SK-N-SH treated with all-trans-retinoic acid at 6 μM for 48 hours (cell line): ENCODE data around the gene MYO1H.
"Not testable (repeated sequence)": the region's sequence is repeated elsewhere in the genome, so short reads cannot be mapped to it uniquely, and the experiment has no call there.

Experiments
- ARNTL ChIP-seq: fragments of 450-650 bp; formaldehyde crosslinking; IDR thresholded peaks from 2 replicates; pipeline ENCODE4 v1.5.0; 2020; ENCODE audit warnings: low read depth, mild to moderate bottlenecking, moderate library complexity, borderline replicate concordance
- BACH2 ChIP-seq: fragments of 250-450 bp; sonication (Bioruptor Pico); IDR thresholded peaks from 2 replicates; pipeline ENCODE4 v1.9.0; 2021; ENCODE audit warnings: mild to moderate bottlenecking, borderline replicate concordance
- GLIS3 ChIP-seq: fragments of 250-450 bp; sonication (Bioruptor Pico); IDR thresholded peaks from 2 replicates; pipeline ENCODE4 v1.5.0; 2020; ENCODE audit warnings: mild to moderate bottlenecking, moderate library complexity
- OSR1 ChIP-seq: fragments of 250-450 bp; sonication (Bioruptor Pico); IDR thresholded peaks from 2 replicates; pipeline ENCODE4 v1.8.0; 2022; ENCODE audit warnings: moderate library complexity, mild to moderate bottlenecking, inconsistent platforms
- ZC3H10 ChIP-seq: fragments of 250-450 bp; sonication (Bioruptor Pico); IDR thresholded peaks from 2 replicates; pipeline ENCODE4 v1.5.1; 2021; ENCODE audit warnings: mild to moderate bottlenecking, moderate library complexity
- TF ChIP-seq, protein P1 (sequence below): fragments of 250-450 bp; sonication (Bioruptor Pico); IDR thresholded peaks from 2 replicates; pipeline ENCODE4 v1.8.0; 2020; ENCODE audit warnings: mild to moderate bottlenecking, moderate library complexity, borderline replicate concordance

- TF ChIP-seq OSR1 (CRISPR knock-in tag); ZC3H10; ARNTL (CRISPR knock-in tag); BACH2 (CRISPR knock-in tag); GLIS3: not testable (repeated sequence)
- TF ChIP-seq, protein P1, sequence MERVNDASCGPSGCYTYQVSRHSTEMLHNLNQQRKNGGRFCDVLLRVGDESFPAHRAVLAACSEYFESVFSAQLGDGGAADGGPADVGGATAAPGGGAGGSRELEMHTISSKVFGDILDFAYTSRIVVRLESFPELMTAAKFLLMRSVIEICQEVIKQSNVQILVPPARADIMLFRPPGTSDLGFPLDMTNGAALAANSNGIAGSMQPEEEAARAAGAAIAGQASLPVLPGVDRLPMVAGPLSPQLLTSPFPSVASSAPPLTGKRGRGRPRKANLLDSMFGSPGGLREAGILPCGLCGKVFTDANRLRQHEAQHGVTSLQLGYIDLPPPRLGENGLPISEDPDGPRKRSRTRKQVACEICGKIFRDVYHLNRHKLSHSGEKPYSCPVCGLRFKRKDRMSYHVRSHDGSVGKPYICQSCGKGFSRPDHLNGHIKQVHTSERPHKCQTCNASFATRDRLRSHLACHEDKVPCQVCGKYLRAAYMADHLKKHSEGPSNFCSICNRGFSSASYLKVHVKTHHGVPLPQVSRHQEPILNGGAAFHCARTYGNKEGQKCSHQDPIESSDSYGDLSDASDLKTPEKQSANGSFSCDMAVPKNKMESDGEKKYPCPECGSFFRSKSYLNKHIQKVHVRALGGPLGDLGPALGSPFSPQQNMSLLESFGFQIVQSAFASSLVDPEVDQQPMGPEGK (CRISPR knock-in tag): not testable (repeated sequence)
These were observed 126.0 kb downstream of the MYO1H start for GRCh38 chr12:109473526-109474270.
